GM21576 (cell line): Measurements from ENCODE around the gene ALK.

Experiments used
- ATAC-seq: cut with Tn5 transposase; IDR thresholded peaks from one replicate; pipeline ENCODE4 v1.9.1; 2021; ENCODE audit warnings: mild to moderate bottlenecking, moderate library complexity; ENCODE audit not compliant: unreplicated experiment

The ALK gene

DNA sequence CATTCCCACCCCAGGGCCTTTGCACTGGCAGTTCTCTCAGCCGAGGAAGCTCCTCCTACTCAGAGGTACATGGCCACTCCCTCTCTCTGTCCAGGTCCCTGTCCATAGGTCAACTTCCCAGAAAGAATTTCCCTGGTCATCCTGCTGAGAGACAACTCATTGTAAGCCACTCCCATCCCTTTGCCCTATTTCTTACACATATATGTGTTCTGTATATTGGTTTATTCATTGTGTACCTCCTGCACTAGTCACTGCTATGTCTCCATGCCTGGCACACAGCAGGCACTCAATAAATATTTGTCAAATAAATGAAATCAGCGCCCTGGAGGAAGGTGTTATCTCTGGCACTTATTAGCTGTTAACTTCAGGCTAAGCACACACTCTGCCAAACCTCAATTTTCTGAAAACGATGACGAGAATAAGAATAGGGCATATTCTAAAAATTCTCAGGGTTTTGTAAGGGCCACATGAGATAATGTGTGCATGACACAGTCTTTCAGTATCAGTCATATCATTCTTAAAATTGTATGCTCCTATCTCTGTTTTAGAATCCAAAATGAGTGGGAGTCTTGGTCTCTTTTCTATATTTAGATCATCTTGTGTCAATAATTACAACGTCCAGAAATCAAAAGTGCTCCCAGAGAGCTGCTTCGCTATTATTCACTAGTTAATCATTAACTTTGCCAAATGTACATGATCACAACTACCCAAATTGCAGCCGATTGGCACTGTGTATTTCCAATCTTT is 198.0 kb downstream of the ALK start:
- peak; percentile 76 for ATAC-seq

DNA sequence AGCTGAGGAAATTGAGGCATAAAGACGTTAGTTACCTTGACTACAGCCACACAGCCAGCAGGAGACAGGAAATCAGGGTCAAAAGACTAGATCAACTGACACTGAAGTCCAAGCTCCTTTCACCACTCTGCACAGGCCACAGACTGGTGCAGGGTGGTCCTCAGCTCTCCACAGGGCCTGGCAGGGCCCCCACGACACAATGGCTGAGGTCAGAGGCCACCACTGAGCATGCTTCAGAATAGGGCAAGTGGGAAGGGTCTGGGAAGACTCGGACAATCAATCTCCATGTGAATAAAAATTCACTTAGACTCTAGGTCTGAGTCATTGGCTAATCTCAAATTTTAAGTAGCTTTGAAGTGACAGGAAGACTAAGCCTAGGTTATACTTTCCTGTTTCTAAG is 201.7 kb downstream of the ALK start:
- no peak for ATAC-seq

DNA sequence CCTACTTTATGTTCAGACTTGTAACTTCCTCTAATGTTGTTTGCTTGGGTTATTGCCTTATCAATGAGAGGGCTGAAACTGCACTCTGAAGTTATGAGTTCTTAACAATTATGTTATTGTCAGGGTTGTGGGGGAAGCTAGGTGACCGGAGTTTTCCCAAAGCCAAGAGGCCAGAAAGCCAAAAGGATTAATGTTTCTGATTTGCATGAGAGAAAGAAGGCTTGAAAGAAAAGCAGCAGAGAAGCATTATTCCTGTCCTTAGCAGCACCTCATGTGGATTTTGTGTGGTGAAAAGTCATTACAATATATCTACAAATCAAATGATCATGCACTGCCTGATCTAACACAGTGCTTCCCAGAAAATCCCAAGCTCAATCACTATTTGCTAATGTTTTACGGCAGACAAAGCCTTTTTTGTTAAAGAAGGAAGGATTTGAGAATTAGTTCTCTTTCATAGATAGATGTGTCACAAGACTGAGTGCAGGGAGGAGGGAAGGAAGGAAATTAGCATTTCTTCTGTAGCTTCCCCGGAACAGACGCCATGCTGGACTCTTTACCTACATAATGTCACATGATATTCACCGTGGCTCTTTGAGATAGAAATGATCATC is 203.2 kb downstream of the ALK start:
- no peak for ATAC-seq

DNA sequence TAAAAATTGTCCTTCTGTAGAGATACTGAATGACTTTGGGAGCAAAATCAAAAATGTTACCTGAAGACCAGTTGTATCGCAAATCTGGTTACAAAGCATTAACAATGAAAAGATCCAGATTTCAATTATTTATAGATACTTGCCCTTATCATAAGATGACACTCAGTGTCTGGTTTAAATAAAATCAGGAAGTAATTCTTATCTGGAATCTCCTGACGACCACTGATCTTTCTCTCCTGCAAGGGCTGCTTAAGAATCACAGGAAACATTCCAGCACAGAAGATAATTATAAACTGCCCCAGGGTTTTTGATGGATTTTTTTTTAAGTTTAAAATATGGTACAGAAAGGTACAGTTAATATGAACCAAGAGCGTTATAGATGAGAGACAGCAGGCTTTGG is 205.7 kb downstream of the ALK start:
- ATAC-seq, result no peak

DNA sequence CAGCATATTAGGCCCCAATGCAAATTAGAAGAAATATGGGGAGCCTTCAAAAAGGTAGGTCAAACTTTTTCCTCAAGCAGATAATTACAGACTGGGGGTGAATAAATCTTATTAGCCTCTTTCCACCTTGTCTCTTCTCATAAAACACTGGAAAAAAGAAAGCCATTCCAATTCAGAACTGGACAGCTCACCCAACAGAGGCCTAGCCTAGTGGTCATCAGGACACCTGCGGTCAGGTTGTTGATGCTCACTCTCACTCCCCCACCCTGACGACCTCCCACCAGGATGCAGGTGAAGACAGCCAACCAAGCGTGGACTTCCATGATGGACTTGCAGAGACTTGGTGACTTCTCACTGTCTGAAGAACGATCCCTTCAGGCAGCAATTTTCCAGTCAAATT is 207.1 kb downstream of the ALK start:
- ATAC-seq, result no peak

DNA sequence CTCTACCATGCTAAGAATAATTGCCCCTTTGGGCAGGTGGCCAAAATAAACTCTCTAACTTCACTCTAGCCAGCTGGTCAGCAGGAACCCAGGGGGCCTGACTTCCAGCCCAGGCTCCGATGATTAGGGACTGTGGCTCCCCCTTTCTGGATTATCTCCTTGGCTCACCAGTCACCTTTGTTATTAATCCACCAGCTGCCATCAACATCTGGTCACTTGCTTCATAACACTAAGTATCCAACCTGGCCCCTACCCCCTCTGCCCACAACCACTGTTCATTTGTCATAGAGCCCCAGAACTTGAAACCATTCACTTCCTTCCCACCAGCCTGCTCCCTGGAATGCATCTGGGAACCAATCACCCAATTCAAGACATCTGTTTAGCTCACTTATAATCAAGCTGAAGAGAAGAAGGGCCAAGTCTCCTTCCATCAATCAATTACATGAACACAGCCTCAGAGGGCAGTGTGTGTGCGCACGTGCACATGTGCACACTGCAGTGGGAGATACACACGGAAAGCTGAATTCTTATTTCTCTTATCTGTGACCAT is 215.1 kb downstream of the ALK start:
- ATAC-seq, result no peak

DNA sequence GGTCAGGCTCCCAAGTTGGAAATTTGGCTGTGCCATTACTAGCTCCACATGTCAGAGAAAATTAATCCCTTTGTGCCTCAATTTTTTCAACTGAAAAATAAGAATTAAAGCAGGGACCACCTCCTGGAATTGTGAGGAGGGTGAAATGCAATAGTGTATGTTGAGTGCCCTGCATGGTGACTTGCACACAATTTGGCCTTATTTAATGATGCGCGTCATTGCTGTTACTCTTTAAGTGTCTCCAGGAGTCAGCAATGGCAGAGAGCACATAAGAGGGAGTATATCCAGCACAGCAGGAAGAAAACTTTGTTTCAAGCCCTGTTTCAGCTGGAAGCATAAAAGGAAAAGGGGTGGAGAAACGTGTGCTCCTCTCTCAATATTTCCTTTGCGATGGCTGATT is 215.8 kb downstream of the ALK start:
- no peak for ATAC-seq

DNA sequence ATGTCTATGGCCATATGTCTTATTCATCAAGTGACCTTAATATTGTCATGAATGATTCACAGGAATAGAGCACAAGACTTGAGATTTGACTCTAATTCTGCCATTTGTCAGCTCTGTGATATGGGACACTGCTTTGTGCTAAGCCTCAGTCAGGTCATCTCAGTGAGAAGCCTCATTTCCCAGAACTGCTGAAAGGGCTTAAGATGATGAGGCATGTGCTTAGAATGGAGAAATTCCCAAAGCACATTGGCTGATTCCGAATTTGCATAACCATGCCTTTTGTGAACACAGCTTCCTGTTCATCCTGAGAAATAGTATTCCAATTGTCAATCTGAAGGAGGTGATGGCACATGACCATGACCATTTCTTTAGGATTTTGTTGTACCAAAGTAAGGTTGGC is 218.1 kb downstream of the ALK start:
- ATAC-seq, result no peak

DNA sequence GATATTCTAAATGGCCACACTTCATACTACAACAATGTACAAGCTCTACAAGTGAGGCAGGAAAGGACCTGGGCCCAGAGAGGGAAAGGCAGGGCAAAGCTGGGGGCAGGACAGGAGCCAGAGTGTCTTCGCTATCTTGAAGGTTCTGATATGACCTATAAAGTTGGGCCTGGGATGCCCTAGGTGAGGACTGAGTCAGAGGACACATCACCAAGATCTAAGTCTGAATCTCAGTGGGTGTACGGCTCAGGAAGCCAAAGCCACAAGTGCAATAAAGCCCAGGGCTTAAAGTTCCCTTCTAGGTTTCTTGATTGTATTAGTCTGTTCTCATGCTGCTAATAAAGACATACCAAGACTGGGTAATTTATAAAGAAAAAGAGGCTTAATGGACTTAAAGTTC is 219.1 kb downstream of the ALK start:
- no peak for ATAC-seq

DNA sequence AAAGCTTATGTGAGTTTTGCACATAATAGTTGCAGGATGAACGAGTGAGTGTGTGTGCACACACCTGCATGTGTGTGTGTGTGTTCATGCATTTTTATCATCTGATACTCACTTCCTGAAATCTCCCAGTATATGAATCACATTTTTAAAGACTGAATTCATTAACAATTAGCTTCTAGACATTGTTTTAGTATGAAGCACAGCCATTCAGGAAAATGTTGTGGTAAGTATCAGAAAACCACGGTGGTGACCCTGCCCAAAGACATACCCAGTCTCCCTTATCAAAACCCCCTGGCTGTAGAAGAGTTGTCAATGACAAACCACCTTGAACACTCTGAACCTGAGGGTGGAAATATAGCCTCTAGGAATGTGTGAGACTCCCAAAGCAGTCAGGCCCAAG is 220.8 kb downstream of the ALK start:
- no peak for ATAC-seq

DNA sequence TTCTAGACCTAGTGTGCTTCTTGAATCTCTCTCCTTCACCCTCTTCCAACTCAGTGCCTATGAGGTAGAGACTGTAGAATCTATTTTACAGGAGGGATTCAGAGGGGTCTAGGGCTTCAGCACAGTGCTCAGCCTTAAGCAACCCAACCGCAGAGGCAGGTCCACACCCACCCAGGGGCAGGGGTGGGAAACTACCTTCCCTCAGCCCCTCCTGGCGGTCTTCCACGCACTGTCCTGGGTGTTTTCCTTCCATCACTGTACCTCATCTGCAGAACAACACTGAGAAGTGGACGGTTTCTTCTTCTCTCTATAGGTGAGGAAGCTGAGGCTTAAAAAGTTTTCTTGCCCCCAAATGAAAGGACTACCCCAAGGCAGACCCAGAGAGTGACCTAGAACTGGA is 222.3 kb downstream of the ALK start:
- ATAC-seq, result no peak

DNA sequence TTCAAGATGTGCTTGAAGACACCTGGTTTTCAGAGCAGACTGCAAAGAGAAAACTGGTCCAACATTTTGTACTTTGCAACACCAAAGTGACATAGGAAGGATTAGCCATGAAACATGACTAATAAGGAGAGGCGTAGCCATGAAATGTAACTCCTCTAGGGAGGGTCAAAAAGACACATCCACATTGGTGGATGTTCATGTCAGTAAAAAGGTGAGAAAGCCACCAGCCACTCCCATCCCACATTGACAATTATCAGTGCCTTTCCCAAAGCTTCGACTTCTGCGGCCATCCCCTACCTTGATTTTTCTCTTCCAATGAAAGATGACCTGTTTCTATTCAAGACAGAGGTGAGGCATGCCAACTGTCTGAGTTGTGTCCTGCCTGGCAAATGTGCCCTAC is 223.2 kb downstream of the ALK start:
- ATAC-seq, result no peak

DNA sequence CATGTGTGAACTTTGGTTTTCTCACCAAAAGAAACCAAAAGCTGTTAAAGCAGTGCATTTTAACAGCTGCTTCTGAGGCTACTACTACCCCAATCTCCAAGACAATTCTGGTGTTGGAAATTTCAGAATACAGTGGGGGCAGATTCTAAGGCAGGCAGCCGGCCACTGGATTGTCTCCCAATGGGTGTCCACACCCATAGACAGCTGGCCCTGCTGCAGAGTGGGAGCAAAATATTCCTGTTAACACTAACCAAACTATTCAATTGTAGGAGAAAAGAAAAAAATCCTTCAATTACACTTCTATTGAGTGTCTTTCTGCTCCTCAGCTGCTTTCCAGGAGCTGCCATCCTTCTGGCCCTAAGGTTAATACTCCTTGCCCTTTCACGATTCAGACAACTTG is 223.7 kb downstream of the ALK start:
- no peak for ATAC-seq

DNA sequence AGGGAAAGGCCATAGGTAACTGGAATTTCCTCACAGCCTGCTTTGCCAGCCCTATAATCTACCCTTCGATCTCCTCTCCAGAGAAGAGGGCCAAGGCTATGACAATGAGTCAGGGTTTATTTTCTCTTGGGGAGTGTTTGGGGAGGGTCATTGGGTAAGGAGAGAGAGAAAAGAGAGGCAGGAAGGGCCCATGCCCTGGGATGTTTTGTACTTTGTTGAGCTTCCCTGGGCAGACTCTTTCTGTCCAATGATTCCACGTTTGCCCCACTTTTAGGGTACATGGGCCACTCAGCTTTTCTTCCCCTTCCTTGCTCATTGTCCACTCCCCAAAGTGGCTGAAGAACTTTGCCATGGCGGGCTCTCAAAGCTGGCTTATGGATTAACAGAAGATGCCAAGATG is 224.2 kb downstream of the ALK start:
- no peak for ATAC-seq

DNA sequence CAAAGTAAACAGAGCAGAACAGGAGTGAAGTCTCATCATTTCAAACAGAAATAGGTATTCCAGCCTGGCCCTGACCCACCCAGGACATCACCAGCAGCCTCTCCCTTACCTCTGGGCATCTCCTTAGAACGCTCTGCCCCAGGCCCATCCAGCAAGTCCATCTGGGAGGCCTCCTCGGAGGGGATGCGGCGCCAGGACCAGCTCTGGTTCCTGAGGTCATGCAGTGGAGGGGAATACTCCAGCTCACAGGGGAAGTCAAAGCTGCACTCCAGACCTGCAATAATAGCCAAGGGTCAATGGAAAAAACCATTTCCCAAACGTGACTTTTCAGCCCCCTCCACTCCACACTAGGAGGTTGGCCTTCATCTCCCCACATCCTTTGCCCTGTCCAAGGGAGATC is 226.6 kb downstream of the ALK start:
- ATAC-seq, result no peak

DNA sequence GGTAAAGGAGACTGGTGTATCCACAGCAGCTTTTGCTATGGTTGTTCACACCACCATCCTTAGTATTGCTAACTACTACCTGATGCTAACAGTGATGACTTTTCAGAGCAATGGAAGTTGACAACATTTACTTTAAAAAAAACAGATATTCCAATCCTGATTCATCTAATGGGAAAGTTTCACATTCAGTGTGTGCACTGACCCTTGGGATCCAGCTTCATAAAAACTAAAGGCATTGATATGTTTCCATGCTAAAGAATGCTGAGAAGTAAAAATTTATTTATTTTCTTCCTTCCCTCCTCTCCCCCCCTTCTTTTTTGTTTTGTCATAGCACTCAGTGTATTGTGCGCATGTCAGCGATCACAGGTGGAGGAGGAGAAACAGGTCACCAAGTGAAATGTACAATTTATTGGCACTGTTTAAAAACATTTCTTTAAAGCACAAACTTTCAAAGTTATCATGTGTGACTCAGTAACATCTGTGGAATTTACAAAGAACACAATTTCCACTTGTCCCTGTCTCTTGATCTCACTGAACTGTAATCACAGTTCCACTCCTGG is 229.9 kb downstream of the ALK start:
- ATAC-seq, result no peak

DNA sequence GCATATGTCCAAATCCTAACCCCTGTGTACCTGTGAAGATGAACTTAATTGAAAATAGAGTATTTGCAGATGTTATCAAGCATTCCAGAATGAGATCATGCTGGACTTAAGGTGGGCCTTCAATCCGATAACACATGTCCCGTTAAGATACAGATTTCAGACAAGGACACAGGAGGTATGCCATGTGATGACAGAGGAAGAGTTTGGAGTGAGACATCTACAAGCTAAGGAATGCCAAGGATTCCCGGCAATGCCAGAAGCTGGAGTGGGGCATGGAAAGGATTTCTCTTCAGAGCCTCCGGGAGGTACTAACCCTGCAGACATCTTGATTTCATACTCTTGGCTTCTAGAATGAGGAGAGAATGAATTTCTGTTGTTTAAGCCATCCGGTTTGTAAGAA is 231.7 kb downstream of the ALK start:
- no peak for ATAC-seq

DNA sequence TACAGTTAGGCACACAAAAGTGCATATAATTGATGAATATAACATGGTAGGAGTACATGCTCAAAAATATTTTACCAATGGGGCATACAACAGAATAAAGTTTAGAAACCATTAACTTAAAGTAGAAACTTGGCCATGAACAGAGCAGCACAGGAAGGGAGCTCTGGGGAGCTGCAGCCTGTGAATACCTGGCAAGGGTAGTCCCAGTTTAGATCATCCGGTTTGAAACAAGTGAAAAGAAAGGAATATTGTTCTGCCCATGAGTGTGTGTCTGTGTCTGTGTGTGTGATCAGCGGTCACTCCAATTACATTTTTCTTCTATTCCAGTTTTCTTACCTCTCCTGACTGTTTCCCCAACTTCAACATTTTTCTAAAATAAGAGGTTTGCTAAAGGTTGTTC is 233.0 kb downstream of the ALK start:
- no peak for ATAC-seq

DNA sequence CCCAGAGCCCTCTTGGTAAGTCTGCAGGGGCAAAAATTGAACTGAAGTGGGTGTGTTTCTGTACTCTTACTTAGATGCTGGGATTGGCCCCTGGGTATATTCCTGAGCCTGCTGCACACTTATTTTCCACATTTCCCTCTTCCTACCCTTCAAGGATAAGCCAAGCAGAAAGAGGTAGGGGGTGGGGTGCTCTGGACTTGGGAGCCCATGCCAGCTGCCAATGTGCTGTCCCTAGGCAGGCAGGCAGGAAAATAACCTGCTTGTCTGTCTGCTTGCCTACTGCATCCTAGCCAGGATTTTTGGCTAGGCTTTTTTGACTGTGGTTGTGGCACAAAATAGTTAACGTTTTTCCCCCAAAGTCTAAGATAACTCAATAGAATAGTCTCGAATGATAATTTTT is 234.3 kb downstream of the ALK start:
- no peak for ATAC-seq

DNA sequence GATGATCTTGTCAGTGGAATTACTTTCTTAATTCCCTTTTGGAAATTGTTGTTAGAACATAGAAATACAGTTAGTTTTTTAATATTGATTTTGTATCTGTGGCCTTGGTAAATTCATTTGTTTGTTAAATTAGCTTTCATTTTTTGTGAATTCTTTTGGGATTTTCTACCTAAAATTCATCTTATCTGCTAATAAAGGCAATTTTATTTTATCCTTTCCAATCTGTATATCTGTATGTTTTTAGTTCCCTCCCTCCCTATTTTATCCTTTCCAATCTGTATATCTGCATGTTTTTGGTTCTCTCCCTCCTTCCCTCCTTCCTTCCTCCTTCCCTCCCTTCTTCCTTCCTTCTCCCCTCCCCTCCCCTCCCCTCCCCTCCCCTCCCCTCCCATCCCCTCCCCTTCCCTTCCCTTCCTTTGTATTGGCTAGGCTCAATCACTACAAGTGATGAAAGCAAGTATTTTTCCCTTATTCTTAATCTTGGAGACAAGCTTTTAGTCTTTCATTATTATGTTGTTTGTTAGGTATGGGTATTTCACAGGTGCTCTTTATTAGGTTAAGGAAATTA is 244.4 kb downstream of the ALK start:
- no peak for ATAC-seq

DNA sequence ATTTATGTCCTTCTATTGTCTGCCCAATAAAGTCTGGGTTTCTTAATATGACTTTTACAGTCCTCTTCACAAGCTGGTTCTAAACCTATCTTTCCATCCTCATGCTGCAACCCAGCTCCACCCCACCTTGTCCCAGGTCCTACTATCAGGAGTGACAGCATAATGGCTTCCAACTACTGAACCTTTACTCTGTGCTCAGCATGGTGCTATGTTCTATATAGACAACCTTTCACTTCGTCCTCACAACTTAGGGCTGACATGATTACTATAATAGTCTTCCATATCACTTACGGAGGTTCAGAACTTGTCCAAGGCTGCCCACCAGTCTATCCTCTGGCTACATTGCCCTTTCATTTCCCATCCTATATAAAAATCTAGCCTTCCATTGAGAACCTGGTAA is 256.8 kb downstream of the ALK start:
- ATAC-seq, result no peak

DNA sequence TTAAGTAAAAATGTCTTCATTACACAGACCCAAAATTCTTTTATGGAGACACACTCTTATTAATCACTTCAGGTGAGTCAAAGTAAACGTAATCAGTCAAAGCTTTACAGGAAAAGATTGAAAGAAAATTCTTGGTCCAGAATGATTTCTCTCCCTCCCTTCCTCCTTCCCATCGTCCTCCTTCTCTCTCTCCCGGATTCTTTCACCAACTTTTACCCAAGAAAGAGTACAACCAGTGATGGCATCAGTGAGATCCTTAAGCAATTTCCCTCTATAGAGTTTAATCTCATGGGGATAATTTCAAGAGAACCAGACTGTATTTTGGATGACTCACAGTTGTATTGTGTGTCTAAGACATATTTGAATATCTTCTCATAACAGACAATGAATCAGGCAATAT is 258.1 kb downstream of the ALK start:
- no peak for ATAC-seq
